H1 (cell line): ENCODE results near the gene DDX55. TPM values are rescaled to one million over a fixed set of nuclear protein-coding genes. Genes with fewer than 3 reads are reported as not detected.

ENCODE experiments used
- BCL11A ChIP-seq, 2 experiments: IDR thresholded peaks; one replicate each; pipeline ENCODE4 v1.6.1; 2011; ENCODE audit warnings: low read depth in 2 of 2, low read length in 2 of 2, mild to moderate bottlenecking in 2 of 2
- CHD7 ChIP-seq: fragments of 300-600 bp; sonication (generic); IDR thresholded peaks from 2 replicates; pipeline ENCODE4 v1.7.1; 2012; ENCODE audit warnings: low read length, moderate library complexity, mild to moderate bottlenecking, inconsistent platforms; ENCODE audit not compliant: insufficient replicate concordance
- CTBP2 ChIP-seq: IDR thresholded peaks from 2 replicates; pipeline ENCODE4 v1.7.0; 2011; ENCODE audit warnings: borderline replicate concordance, mild to moderate bottlenecking, moderate library complexity, mixed read lengths, low read length; ENCODE audit not compliant: insufficient read depth, insufficient read length
- EZH2 ChIP-seq: fragments of 200-600 bp; sonication (generic); IDR thresholded peaks from 2 replicates; pipeline ENCODE4 v1.7.1; 2012; ENCODE audit warnings: low read depth, mild to moderate bottlenecking, moderate library complexity, low read length, inconsistent platforms; ENCODE audit not compliant: severe bottlenecking
- FOSL1 ChIP-seq: IDR thresholded peaks from 2 replicates; pipeline ENCODE4 v1.6.1; 2011; ENCODE audit warnings: mild to moderate bottlenecking, low read depth, low read length, moderate library complexity; ENCODE audit not compliant: insufficient read depth
- SIX5 ChIP-seq: IDR thresholded peaks from 2 replicates; pipeline ENCODE4 v1.6.1; 2011; ENCODE audit warnings: mild to moderate bottlenecking, low read depth, low read length
- polyA plus RNA-seq, 7 experiments: library from polyadenylated mRNA; depleted of rRNA in 3 of 7; stranded (reverse) in 5 of 7; unstranded in 2 of 7; fragments of >200 nt in 5 of 7; fragments of 200-250 nt in 2 of 7; gene quantifications; 1 replicate in 5 of 7; 2 replicates in 1 of 7; 4 replicates in 1 of 7; pipeline versions ENCODE4 v1.2.1 to v1.2.3, GENCODE V29; 2011 to 2013; ENCODE audit warnings: missing spikeins in 2 of 7, mixed read lengths in 2 of 7
- total RNA-seq: library from RNA; stranded (reverse); fragmentation: NEBNext Ultra II Directional; extraction: Animal tissue kit (Norgen Biotek cat#: 25700); gene quantifications from 2 replicates; pipeline ENCODE4 v1.2.1, GENCODE V29; 2021

DDX55 gene
- total and polyA plus RNA-seq, 2 of the 8 experiments (the other 6 are each of a cell fraction or from before 2014, with no cell fraction given), result 25.8 to 37.7 TPM

GRCh38 chr12:123655420-123655819 lies 53.5 kb downstream of the DDX55 start (continued):
- no peak for TF ChIP-seq CHD7
- no peak for TF ChIP-seq CTBP2
- no peak for TF ChIP-seq BCL11A (IDR thresholded peaks at IDR 0.05; ENCODE audit: low read depth in 2 of 2, low read length in 2 of 2)
- TF ChIP-seq SIX5, result no peak
- TF ChIP-seq FOSL1, result no peak
- TF ChIP-seq EZH2, result no peak
